GM21786 (cell line): Measurements from ENCODE around the gene LCE3A.

Experiments
- ATAC-seq: cut with Tn5 transposase; IDR thresholded peaks from one replicate; pipeline ENCODE4 v1.9.1; 2021; ENCODE audit not compliant: unreplicated experiment

The LCE3A gene

DNA sequence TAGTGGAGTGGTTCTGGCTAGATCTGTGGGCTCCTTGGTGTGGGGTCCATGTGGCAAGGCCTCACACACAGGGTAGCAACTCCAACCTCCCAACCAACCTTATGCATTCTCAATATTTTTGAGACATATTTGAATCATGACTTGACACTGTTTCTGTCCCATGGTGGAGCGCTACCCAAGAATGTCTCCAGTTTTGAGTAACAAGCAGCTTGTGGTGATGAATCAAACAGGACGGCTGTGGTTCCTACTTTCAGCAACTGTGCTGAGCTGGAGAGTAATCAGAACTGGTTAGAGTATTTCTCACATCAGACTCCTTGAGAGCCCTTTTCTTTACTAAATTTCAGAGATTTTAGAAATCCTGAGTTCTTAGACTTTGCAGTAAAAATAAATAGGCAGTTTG is 45.7 kb downstream of the LCE3A start:
- no peak for ATAC-seq
